ENCODE data around the gene TNFRSF14.

TNFRSF14 gene

DNA sequence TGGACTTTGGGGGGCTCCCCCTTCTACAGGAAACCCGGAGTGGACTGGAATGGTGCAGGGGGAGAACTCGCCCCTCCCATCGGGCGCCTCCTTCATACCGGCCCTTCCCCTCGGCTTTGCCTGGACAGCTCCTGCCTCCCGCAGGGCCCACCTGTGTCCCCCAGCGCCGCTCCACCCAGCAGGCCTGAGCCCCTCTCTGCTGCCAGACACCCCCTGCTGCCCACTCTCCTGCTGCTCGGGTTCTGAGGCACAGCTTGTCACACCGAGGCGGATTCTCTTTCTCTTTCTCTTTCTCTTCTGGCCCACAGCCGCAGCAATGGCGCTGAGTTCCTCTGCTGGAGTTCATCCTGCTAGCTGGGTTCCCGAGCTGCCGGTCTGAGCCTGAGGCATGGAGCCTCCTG lies at the start of gene TNFRSF14:
TSS of gene TNFRSF14 (plus strand) at position 95 of the 401 bp plus-strand sequence. CDS start at position 389, 294 bp downstream.
- DNase-seq, result peak; percentile 70

DNA sequence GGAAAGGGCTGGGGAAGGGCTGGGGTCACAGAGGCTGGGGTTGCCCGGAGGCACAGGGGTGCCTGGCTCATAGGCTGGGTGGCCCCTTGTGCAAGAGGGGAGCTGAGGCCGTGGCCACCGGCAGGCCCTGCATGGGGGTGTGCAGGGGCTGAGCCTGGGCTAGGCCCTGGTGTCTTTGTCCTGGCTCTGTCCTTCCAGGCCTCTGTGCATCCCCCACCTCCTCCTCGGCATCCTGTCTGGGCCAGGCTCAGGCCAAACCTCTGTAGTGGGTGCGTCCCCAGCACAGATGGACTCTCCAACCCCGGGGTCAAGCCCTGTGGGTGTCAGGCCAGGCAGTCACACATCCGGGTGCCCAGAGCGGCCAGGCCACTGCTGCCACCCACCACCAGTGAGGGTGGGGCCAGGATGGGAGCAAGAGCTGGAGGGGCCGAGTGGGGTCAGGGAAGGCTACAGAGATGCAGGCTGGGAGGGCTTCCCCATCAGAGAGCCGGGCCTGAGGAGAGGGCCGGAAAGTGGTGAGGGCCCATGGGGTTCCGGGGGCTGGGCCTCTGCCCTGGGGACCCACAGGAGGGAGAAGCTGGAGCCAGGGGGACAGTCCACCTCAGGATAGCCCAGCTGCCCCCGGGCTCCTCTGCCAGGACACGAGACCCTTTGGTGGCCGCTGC lies 49.1 kb upstream of the TNFRSF14 start:
- DNase-seq, result no peak

DNA sequence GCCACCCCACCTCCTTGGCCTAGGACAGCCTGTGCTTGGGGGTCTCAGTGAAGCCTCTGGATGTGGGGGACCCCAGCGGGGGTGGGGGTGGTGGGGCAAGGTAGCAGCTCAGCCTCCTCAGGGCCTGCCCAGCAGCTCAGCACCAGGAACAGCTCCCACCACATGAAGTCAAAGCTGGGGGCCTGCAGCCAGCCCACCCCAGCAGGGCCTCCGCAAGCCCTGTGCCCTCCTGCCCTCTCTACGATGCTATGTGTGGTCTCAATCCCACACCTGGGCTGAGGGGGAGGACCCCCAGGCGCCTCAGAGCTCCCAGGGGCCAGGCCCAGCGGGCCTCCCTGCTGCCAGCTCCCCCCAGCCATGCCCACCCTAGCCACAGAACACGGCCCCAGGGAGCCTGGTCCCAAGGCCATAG lies 48.4 kb upstream of the TNFRSF14 start:
- DNase-seq, result no peak

GRCh38 chr1:2508180-2508579 lies 48.0 kb upstream of the TNFRSF14 start:
- no peak for DNase-seq

DNA sequence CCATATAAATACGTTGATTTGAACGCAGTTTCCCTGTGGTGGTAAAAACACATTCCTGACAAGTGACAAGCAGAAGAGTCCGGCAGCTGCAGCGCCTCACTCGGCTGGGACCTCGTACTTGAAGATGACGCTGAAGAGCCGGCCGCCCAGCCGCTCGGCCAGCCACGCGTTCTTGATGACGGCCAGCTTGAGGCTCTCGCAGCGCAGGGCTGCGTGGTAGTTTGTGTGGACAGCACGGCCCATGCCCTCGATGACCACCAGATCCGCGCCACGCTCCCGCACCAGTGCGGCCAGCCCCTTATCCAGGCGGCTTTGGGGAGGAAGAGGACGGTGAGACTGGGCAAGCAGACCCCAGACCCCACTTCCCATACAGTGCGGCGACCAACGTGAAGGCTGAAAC lies 47.4 kb upstream of the TNFRSF14 start:
- no peak for DNase-seq

GRCh38 chr1:2509589-2509988 lies 46.6 kb upstream of the TNFRSF14 start:
- DNase-seq, result no peak

- DNase-seq, result no peak
Observed at GRCh38 chr1:2510366-2511155, 45.6 kb upstream of the TNFRSF14 start.

- no peak for DNase-seq
Observed at GRCh38 chr1:2512862-2513421, 43.2 kb upstream of the TNFRSF14 start.

DNA sequence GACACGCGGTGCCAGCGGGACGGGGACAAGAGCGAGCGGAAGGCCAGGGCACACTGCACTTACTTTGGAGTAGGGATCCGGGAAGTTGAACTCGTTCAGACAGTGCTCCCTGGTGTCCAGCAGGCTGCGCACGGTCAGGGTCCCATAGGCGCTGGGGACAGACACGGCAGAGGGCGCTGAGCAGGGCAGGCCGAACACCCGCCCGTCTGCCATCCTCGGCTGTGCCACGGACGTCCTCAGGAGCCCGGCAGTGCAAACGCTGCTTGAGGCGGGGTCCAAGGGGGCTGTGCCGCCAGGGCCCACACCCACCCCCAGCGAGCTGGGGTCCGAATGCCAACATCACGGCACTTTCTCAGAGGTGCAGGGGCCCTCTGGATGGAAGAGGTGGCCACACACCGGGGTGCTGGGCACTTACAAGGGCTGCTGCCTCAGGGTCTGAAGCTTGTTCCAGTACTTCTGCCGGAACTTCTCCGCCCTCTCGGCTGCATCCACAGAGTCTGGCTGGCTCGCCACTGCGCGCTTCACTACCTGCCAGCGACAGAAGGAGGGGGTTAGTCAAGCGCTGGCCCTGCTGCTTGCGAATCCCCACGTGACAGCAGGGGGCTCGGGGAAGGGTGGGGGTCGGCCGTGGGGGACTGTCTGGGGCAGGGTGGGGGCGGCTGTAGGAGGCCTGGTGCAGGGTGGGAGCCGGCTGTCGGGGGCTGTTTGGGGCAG lies 42.1 kb upstream of the TNFRSF14 start:
- DNase-seq, result no peak

DNA sequence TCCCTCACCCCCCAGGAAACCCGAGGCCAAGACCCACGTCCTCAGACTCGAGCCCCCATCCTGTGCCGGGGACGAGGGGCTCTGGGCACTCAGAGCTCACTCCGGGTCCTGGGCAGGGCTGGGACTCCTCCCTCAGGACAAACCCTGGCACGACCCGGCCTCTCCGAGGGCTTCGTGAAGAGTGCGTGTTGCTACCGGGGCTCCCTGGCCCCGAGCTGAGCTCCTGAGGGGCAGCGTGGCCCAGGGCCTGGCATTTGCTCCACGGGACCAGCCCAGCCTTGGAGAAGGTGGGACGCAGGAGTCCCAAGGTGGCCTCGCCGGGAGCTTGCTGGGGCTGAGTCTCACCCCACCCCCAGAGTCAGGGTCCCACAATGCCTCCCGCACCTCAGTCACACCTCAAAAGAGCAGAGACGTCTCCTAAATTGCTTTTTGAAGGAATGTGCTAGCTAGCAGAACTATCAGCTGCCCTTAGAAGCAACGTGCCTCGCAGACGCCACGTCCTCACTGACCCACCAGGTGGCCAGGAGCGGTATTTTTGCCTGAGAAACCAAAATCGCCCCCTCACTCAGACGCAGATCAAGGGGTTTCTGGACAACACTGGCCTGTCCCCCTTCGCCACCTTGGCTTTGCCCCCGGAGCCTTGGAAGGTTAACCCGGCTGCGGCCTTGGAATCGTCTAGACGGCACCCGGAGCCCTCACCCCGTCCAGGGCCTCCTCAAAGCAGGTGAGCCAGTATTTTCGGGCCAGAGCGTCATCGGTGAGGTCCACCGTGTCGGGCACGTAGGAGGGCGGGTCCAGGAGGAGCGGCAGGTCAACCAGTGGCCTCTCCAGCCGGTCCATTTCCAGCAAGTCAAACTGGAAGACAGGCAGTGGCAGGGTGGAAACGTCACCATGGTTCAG lies 41.1 kb upstream of the TNFRSF14 start:
- no peak for DNase-seq

DNA sequence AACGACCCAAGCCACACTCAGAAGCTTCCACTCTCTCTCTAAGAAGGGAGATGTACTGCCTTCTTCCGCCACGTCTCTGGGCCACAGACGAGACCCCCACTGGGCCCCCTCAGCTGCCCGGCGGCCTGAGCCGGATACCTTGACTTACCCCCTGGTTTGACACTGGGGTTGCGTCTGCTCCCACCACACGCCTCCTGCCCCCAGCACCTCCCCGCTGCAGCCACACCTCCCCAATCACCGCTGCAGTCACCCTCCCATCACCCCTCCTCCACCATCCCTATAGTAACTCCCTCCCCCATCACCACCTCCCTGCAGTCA lies 40.4 kb upstream of the TNFRSF14 start:
- DNase-seq, result no peak

DNA sequence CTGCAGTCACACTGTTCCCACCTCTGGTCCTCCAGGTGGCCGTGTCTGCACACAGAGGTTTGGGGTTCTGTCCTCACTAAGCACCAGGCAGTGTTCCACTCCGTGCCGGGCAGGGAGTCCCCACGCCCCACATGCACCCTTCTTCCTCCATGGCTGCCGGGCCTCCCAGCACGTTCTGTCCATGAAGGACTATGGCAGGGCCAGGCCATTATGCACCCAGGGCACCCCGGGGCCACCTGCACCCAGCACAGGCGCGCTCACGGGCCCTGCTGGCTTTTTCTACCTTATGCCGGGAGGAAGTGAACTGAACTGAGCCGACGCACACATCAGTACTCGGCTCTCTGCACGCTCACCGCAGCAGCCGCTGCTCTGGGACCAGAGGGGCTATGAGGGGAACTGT lies 40.0 kb upstream of the TNFRSF14 start:
- no peak for DNase-seq

GRCh38 chr1:2516946-2517345 lies 39.2 kb upstream of the TNFRSF14 start:
- no peak for DNase-seq

GRCh38 chr1:2517966-2518365 lies 38.2 kb upstream of the TNFRSF14 start:
- DNase-seq, result no peak

DNA sequence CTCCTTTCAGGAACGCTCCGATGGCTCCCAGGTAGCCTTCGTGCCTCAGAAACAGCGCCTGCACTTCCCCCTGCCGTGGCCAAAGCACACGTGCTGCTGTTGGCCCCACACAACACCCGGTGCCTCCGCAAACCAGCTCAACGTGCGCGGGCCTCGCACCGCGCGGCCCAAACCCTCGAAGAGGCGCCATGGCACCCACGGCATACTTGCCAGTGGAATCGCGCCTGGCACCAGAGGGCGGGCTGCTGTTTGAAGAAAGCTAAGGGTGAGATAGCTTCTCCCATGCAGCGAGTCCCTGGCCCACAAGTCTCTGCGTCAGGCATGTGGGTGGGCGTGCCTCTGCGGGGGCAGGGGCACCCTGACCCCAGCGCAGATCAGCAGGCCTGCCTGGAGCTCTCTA lies 37.6 kb upstream of the TNFRSF14 start:
- no peak for DNase-seq

GRCh38 chr1:2519029-2519685 lies 37.0 kb upstream of the TNFRSF14 start:
- no peak for DNase-seq

GRCh38 chr1:2519729-2520128 lies 36.4 kb upstream of the TNFRSF14 start:
- DNase-seq, result no peak

GRCh38 chr1:2520206-2520605 lies 36.0 kb upstream of the TNFRSF14 start:
- no peak for DNase-seq

- no peak for DNase-seq
Observed at GRCh38 chr1:2520806-2521205, 35.4 kb upstream of the TNFRSF14 start.

DNA sequence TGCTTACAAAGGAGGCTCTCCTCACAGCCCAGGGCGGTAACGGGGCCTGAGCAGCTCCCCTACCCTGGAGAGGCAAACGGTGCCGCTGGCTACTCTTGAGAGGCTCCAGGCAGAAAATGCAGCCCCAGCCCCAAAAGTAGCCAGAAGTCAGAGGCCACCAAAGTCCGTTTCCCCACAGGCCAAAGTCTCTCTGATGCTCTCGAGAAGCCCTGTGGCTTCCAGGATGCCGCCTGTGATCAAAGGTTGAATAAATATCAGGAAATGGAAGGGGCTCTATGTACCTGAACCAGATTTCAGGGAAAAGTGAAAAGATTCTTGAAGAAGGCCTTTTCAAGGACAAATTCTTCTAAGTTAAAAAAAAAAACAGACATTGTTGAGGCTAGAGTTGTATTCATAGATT lies 33.9 kb upstream of the TNFRSF14 start:
- DNase-seq, result no peak

DNA sequence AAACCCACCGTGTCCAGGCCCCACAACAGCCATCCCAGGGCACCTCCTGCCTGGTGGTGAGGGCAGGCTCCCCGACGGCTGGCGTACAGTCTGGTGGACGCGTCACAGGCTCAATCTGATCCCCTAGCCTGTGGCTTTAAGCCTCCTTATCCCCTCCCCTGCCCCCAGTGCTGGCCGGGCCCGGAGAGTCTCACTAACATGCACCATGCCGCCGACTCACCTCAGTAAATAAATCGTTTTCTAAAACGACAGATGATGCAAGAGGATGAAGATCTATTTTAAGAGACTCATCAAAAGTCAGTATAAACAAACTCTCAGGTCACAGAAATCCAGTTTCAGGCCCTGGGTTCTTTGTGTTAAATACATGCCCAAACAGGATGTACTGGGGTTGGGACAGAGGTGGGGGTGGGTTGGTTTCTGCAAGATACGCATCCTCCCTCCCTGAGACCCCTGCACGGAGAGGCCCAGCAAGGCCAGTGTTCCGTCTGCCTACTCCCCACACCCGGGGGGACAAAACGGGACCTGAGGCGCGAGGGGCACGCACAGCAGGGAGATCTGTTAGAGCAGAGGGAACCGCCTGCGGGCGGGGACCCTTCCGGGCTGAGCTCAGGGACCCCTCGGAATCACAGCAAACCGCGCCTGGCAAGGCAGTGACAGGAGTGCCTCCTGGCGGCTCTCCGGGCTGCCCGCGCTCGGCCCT lies 32.8 kb upstream of the TNFRSF14 start:
- DNase-seq, result no peak

Measured in activated T-cell treated with anti-CD3 and anti-CD28 coated beads, Interleukin-2, amount 50 U/mL, for 1 hour (primary cell).